Measurements from ENCODE around the gene PTAR1. TPM values are rescaled to one million over a fixed set of nuclear protein-coding genes. Genes with fewer than 3 reads are reported as not detected.

PTAR1 gene
- polyA plus RNA-seq, 1 donor from 2014 or later: 17.7 TPM

- H3F3A ChIP-seq (ENCODE audit: insufficient read depth, low read length, poor library complexity, severe bottlenecking): no peaks in the 10 kb centered on the region
- H2AFZ ChIP-seq (ENCODE audit: low read depth, low read length): no peak overlapping the region
- H3K9me3 ChIP-seq (ENCODE audit: low read length): peaks cover 3% of the 10 kb centered on the region
- H3K27ac ChIP-seq (ENCODE audit: low read length): no peak overlapping the region
- H3K4me3 ChIP-seq (ENCODE audit: low read length): no peak overlapping the region
- no peaks in the 10 kb centered on the region for H3K36me3 ChIP-seq (ENCODE audit: insufficient read depth, low read length)
- no peaks in the 10 kb centered on the region for H3K9me2 ChIP-seq (ENCODE audit: insufficient read depth, low read length)
- H3K9ac ChIP-seq (ENCODE audit: low read length): no peak overlapping the region
- no peak overlapping the region for H3K4me2 ChIP-seq (ENCODE audit: low read length)
- no peaks in the 10 kb centered on the region for H4K20me1 ChIP-seq (ENCODE audit: insufficient read depth)
- H3K27me3 ChIP-seq (ENCODE audit: insufficient read depth, low read depth, low read length): no peaks in the 10 kb centered on the region
- no peaks in the 10 kb centered on the region for H3K79me2 ChIP-seq (replicated peaks; ENCODE audit: insufficient read depth, low read length)
- TF ChIP-seq POLR2AphosphoS5 (IDR thresholded peaks at IDR 0.05): no peak
- no peak for TF ChIP-seq REST (IDR thresholded peaks at IDR 0.05; ENCODE audit: borderline replicate concordance)
- TF ChIP-seq CTCF (IDR thresholded peaks at IDR 0.05; ENCODE audit: poor library complexity, severe bottlenecking): no peak
- no peak for TF ChIP-seq SMC3 (conservative IDR thresholded peaks at IDR 0.05; ENCODE audit: poor library complexity)
- TF ChIP-seq EZH2 (IDR thresholded peaks at IDR 0.05; ENCODE audit: borderline replicate concordance, insufficient read depth, low read length, poor library complexity, severe bottlenecking): no peak
- TF ChIP-seq TAF1 (IDR thresholded peaks at IDR 0.05; ENCODE audit: low read depth): no peak
- no peak for TF ChIP-seq EP300 (conservative IDR thresholded peaks at IDR 0.05; ENCODE audit: poor library complexity, severe bottlenecking)
- TF ChIP-seq MXI1 (conservative IDR thresholded peaks at IDR 0.05; ENCODE audit: poor library complexity, severe bottlenecking): no peak
- no peak for TF ChIP-seq RAD21 (conservative IDR thresholded peaks at IDR 0.05)
Observed at GRCh38 chr9:69696802-69697201, 63.0 kb downstream of the PTAR1 start.

GRCh38 chr9:69689991-69690538 is 69.7 kb downstream of the PTAR1 start:
- Histone ChIP-seq H4K20me1 (ENCODE audit: insufficient read depth) (no peaks in the 10 kb centered on the region), H3K27me3 (ENCODE audit: insufficient read depth, low read depth, low read length) (no peaks in the 10 kb centered on the region), H3K9ac (ENCODE audit: low read length) (no peak overlapping the region), H3K9me3 (ENCODE audit: low read length) (no peaks in the 10 kb centered on the region), H2AFZ (ENCODE audit: low read depth, low read length) (no peak overlapping the region), H3K9me2 (ENCODE audit: insufficient read depth, low read length) (no peaks in the 10 kb centered on the region), H3K4me2 (ENCODE audit: low read length) (no peak overlapping the region), H3K4me3 (ENCODE audit: low read length) (no peak overlapping the region), H3K36me3 (ENCODE audit: insufficient read depth, low read length) (no peaks in the 10 kb centered on the region), H3K27ac (ENCODE audit: low read length) (no peak overlapping the region), H3K79me2 (replicated peaks; ENCODE audit: insufficient read depth, low read length) (no peaks in the 10 kb centered on the region), H3F3A (ENCODE audit: insufficient read depth, low read length, poor library complexity, severe bottlenecking) (no peaks in the 10 kb centered on the region)
- TF ChIP-seq MXI1 (conservative IDR thresholded peaks at IDR 0.05; ENCODE audit: poor library complexity, severe bottlenecking): no peak
- no peak for TF ChIP-seq EZH2 (IDR thresholded peaks at IDR 0.05; ENCODE audit: borderline replicate concordance, insufficient read depth, low read length, poor library complexity, severe bottlenecking)
- no peak for TF ChIP-seq EP300 (conservative IDR thresholded peaks at IDR 0.05; ENCODE audit: poor library complexity, severe bottlenecking)
- TF ChIP-seq CTCF (IDR thresholded peaks at IDR 0.05; ENCODE audit: poor library complexity, severe bottlenecking): no peak
- no peak for TF ChIP-seq RAD21 (conservative IDR thresholded peaks at IDR 0.05)
- no peak for TF ChIP-seq REST (IDR thresholded peaks at IDR 0.05; ENCODE audit: borderline replicate concordance)
- TF ChIP-seq TAF1 (IDR thresholded peaks at IDR 0.05; ENCODE audit: low read depth): no peak
- TF ChIP-seq SMC3 (conservative IDR thresholded peaks at IDR 0.05; ENCODE audit: poor library complexity): no peak
- TF ChIP-seq POLR2AphosphoS5 (IDR thresholded peaks at IDR 0.05): no peak
